Subcutaneous adipose tissue (tissue), 4 donors: ENCODE data around the gene DAZAP1. TPM values are rescaled to one million over a fixed set of nuclear protein-coding genes. Genes with fewer than 3 reads are reported as not detected.

Source experiments
- CTCF ChIP-seq: fragments of 450-650 bp; IDR thresholded peaks from one replicate; pipeline ENCODE4 v1.5.1; 2016; ENCODE audit warnings: low read depth, mild to moderate bottlenecking, control low read depth, antibody characterized with exemption, moderate library complexity
- total RNA-seq, 4 donors: library from RNA; depleted of rRNA; stranded (reverse); fragments of >200 nt; gene quantifications; one replicate each; pipeline ENCODE4 v1.1.0, GENCODE V29; 2016

The DAZAP1 gene
- total RNA-seq, 4 donors from 2014 or later, result 25.8 to 46.7 (median 33.6) TPM

DNA sequence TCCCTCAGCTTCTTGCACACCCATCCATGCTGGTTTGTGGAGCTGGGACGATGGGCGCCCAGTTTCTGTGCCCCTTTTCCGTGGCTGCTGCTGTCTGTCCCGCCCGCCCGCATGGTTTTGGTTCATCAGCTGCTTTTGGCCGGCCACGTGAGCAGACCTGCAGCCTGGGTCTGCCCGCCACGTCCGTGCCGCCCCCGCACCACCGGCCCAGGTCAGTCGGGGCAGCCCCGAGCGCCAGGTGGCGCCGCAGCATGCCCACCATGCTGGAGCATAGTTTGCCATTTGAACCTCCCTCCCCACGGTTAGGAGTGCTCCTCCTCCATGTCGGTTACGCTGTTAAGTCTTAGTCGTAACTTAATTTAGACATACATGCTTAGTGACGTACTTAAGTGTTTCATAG lies 15.6 kb downstream of the DAZAP1 start:
- no peak for TF ChIP-seq CTCF

DNA sequence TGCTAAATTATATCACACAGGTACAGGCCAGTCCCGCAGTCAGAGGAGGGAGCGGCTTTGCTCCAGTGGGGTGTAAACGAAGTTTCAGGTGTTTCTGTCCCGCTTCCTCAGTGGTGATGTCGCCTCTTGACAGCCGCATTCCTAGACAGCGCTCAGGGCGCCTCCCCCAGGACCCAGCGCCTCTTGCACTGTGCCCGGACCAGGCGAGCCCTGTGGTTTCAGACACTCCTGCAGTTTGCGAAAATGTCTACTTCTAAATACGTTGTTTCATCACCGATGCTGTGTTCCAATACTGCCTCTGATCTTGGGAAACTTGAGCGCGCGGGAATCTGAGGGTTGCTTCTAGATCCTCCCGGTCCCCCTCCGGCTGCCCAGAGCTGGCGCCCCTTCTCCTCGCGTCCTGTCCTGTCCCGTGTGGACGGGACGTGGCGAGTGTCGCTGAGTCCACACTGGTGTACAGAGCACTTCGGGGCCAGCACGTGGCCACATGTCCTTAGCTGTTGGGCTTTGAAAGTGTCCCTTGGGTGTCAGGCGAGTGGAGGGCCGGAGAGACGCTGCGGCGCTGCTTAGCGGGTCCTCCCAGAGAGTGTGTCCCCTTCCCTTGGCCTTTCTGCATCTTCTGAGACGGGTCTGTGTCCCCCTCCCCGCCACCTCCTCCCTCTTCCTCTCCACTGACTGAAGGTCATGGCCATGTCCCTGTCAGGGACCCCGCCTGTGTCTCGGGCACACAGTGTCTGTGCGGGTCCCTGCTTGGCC lies 16.2 kb downstream of the DAZAP1 start:
- TF ChIP-seq CTCF, result no peak

GRCh38 chr19:1424192-1424955 lies 17.0 kb downstream of the DAZAP1 start:
- TF ChIP-seq CTCF, result no peak

DNA sequence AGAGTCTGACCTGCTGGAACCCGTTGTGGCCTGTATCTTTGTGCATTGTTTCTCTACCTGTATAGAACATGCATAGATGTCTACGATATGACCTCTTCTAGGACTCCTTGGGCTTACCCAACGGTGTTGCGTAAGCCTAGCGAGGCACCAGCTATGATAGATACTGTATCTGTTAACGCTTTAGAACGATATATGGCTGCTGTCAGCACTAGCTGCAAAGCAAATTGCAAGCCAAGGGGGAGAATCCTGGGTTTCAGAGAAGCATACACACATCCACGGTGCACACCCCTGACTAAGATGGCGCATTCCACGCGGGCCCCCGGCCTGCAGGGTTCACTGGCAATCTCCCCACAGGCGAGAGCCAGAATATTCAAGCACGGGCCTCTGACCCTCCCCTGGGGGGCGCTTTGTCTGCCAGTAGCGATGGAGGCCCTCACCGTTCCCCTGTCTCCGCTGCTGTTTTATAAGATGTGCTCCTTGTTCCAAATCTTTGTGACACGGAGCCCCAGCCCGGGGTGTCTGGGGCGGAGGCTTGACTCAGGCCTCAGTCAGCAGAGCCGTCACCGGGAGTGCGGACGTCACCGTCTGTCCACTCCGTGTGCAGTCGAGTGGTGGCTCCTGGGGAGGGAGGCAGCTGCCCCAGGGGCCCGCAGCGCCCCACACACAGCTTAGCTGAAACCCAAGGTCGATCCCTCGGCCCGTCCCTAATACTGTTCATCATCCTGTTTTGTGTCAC lies 17.9 kb downstream of the DAZAP1 start:
- no peak for TF ChIP-seq CTCF

- TF ChIP-seq CTCF, result no peak
Measured at GRCh38 chr19:1425902-1426301, 18.5 kb downstream of the DAZAP1 start.

DNA sequence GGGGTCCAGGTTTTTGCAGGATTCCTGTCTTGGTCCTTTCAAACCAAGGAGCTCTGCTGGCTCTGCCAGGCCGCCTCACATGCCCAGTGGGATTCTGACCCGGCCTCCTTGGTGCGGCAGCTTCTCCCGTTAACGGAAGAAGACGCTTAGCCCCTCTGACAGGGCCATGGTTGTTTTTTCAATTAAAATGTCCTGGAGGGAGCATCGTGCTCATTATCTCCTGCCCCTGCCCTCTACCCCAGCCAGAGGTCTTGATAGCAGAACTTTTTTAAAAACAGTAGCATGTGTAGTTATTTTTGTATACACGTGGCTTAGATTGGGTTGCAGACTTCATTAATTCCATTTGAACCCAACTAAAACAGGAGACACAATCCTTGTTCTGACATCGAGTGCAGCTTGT lies 19.4 kb downstream of the DAZAP1 start:
- TF ChIP-seq CTCF, result no peak
